H9 (cell line): ENCODE measurements around the gene NELFCD. TPM values are rescaled to one million over a fixed set of nuclear protein-coding genes. Genes with fewer than 3 reads are reported as not detected.

Experiments
- DNase-seq: peaks from one replicate; pipeline ENCODE4 v3.0.0-alpha.2; 2017
- H2AFZ ChIP-seq: one replicate; pipeline ENCODE4 v1.6.1; 2013; ENCODE audit warnings: mild to moderate bottlenecking, low read length, control low read depth, moderate library complexity
- H2AK5ac ChIP-seq: 2 replicates; pipeline ENCODE4 v1.6.1; 2013; ENCODE audit warnings: low read length, control low read depth, mixed read lengths; ENCODE audit not compliant: insufficient read length
- H2BK120ac ChIP-seq: one replicate; pipeline ENCODE4 v1.6.1; 2013; ENCODE audit warnings: low read depth, mild to moderate bottlenecking, low read length, control low read depth, inconsistent platforms; ENCODE audit not compliant: poor library complexity, severe bottlenecking
- H2BK12ac ChIP-seq: 2 replicates; pipeline ENCODE4 v1.6.1; 2013; ENCODE audit warnings: low read length, control low read depth, mixed read lengths, low read depth; ENCODE audit not compliant: insufficient read length
- H2BK15ac ChIP-seq: 2 replicates; pipeline ENCODE4 v1.6.1; 2013; ENCODE audit warnings: low read depth, low read length, control low read depth
- H2BK20ac ChIP-seq: one replicate; pipeline ENCODE4 v1.6.1; 2013; ENCODE audit warnings: low read depth, mild to moderate bottlenecking, low read length, control low read depth, inconsistent platforms; ENCODE audit not compliant: poor library complexity, severe bottlenecking
- H2BK5ac ChIP-seq: 2 replicates; pipeline ENCODE4 v1.6.1; 2013; ENCODE audit warnings: low read length, control low read depth, mixed read lengths; ENCODE audit not compliant: insufficient read length
- H3K14ac ChIP-seq: 2 replicates; pipeline ENCODE4 v1.6.1; 2013; ENCODE audit warnings: low read length, control low read depth; ENCODE audit not compliant: insufficient read depth
- H3K18ac ChIP-seq: 2 replicates; pipeline ENCODE4 v1.6.1; 2013; ENCODE audit warnings: low read depth, mild to moderate bottlenecking, mixed read lengths, low read length, control low read depth; ENCODE audit not compliant: insufficient read length
- H3K23ac ChIP-seq: 2 replicates; pipeline ENCODE4 v1.6.1; 2013; ENCODE audit warnings: low read length, control low read depth, mixed read lengths, low read depth; ENCODE audit not compliant: insufficient read length
- H3K23me2 ChIP-seq: 2 replicates; pipeline ENCODE4 v1.6.1; 2013; ENCODE audit warnings: low read depth, mild to moderate bottlenecking, mixed read lengths, low read length, control low read depth; ENCODE audit not compliant: insufficient read length, poor library complexity, severe bottlenecking
- H3K27ac ChIP-seq: 2 replicates; pipeline ENCODE4 v1.5.1; 2013; ENCODE audit warnings: low read length, control low read depth, mixed read lengths, low read depth; ENCODE audit not compliant: insufficient read length
- H3K27me3 ChIP-seq: 2 replicates; pipeline ENCODE4 v1.6.1; 2013; ENCODE audit warnings: low read length, control low read depth, inconsistent platforms; ENCODE audit not compliant: insufficient read depth
- H3K4ac ChIP-seq: 2 replicates; pipeline ENCODE4 v1.6.1; 2013; ENCODE audit warnings: low read depth, mild to moderate bottlenecking, control low read depth, inconsistent platforms, low read length, moderate library complexity
- H3K4me1 ChIP-seq: 2 replicates; pipeline ENCODE4 v1.6.1; 2013; ENCODE audit warnings: low read length, control low read depth, inconsistent platforms; ENCODE audit not compliant: insufficient read depth
- H3K4me2 ChIP-seq: 2 replicates; pipeline ENCODE4 v1.6.1; 2013; ENCODE audit warnings: low read length, control low read depth, mixed read lengths; ENCODE audit not compliant: insufficient read length, insufficient read depth
- H3K56ac ChIP-seq: 2 replicates; pipeline ENCODE4 v1.6.1; 2013; ENCODE audit warnings: low read depth, mild to moderate bottlenecking, mixed read lengths, low read length, control low read depth; ENCODE audit not compliant: insufficient read length
- H3K79me1 ChIP-seq: 2 replicates; pipeline ENCODE4 v1.6.1; 2013; ENCODE audit warnings: low read depth, mild to moderate bottlenecking, moderate library complexity, low read length, control low read depth, inconsistent platforms; ENCODE audit not compliant: insufficient read depth, poor library complexity, severe bottlenecking
- H3K79me2 ChIP-seq: 2 replicates; pipeline ENCODE4 v1.6.1; 2013; ENCODE audit warnings: low read length, control low read depth, inconsistent platforms; ENCODE audit not compliant: insufficient read depth
- H3K9ac ChIP-seq: 2 replicates; pipeline ENCODE4 v1.6.1; 2013; ENCODE audit warnings: low read length, control low read depth, mixed read lengths; ENCODE audit not compliant: insufficient read length; ENCODE audit errors: extremely low read depth
- H3K9me3 ChIP-seq: one replicate; pipeline ENCODE4 v1.6.1; 2013; ENCODE audit warnings: low read depth, low read length, inconsistent platforms; ENCODE audit not compliant: control insufficient read depth
- H3T11ph ChIP-seq: one replicate; pipeline ENCODE4 v1.6.1; 2013; ENCODE audit warnings: mild to moderate bottlenecking, low read length, control low read depth, inconsistent platforms
- H4K20me1 ChIP-seq: one replicate; pipeline ENCODE4 v1.6.1; 2013; ENCODE audit not compliant: control insufficient read depth, insufficient read length, insufficient read depth
- H4K5ac ChIP-seq: 2 replicates; pipeline ENCODE4 v1.6.1; 2013; ENCODE audit warnings: low read depth, mild to moderate bottlenecking, mixed read lengths, low read length, control low read depth; ENCODE audit not compliant: insufficient read length
- H4K8ac ChIP-seq: replicated peaks from 2 replicates; pipeline ENCODE4 v1.6.1; 2013; ENCODE audit warnings: low read length, control low read depth, mixed read lengths, low read depth; ENCODE audit not compliant: insufficient read length
- H4K91ac ChIP-seq: 2 replicates; pipeline ENCODE4 v1.6.1; 2013; ENCODE audit warnings: low read depth, mild to moderate bottlenecking, moderate library complexity, mixed read lengths, low read length, control low read depth; ENCODE audit not compliant: insufficient read length
- H3K27ac Mint-ChIP-seq, 3 experiments: 2 replicates in 2 of 3; 3 replicates in 1 of 3; pipeline ENCODE4 v1.8.0; 2020 to 2021; ENCODE audit warnings: mixed read lengths in 3 of 3, mild to moderate bottlenecking in 1 of 3, moderate library complexity in 1 of 3
- H3K27me3 Mint-ChIP-seq: 2 replicates; pipeline ENCODE4 v1.8.0; 2021; ENCODE audit warnings: low read depth, mild to moderate bottlenecking, moderate library complexity, mixed read lengths
- H3K36me3 Mint-ChIP-seq, 3 experiments: 2 replicates in 2 of 3; 3 replicates in 1 of 3; pipeline ENCODE4 v1.8.0; 2020 to 2021; ENCODE audit warnings: low read depth in 3 of 3, mixed read lengths in 3 of 3; ENCODE audit not compliant: insufficient read depth in 1 of 3
- H3K4me1 Mint-ChIP-seq, 2 experiments: 2 replicates each; pipeline ENCODE4 v1.8.0; 2020; ENCODE audit warnings: mixed read lengths in 2 of 2
- H3K4me3 Mint-ChIP-seq, 2 experiments: 2 replicates in 1 of 2; 3 replicates in 1 of 2; pipeline ENCODE4 v1.8.0; 2020 to 2021; ENCODE audit warnings: mild to moderate bottlenecking in 2 of 2, mixed read lengths in 2 of 2, moderate library complexity in 1 of 2
- H3K9me3 Mint-ChIP-seq, 2 experiments: 2 replicates in 1 of 2; 3 replicates in 1 of 2; pipeline ENCODE4 v1.8.0; 2020; ENCODE audit warnings: mild to moderate bottlenecking in 2 of 2, mixed read lengths in 2 of 2, moderate library complexity in 1 of 2
- WGBS: extraction: QIAGEN DNeasy Blood & Tissue Kit; methylation state at CpG from one replicate; pipeline ENCODE4 v1.1.7; 2013; ENCODE audit warnings: missing lambda C conversion rate, low lambda C conversion rate, mixed read lengths; ENCODE audit not compliant: insufficient read length; ENCODE audit errors: extremely low coverage; 5-methylcytosine and 5-hydroxymethylcytosine counted together
- total RNA-seq: library from RNA; stranded (reverse); gene quantifications from 2 replicates; pipeline ENCODE4 v1.2.1, GENCODE V29; 2021
- TF ChIP-seq, protein P1 (sequence below): fragments of 200-600 bp; sonication (generic); conservative IDR thresholded peaks from 3 replicates; pipeline ENCODE4 v1.8.0; 2021; ENCODE audit warnings: antibody characterized with exemption, mild to moderate bottlenecking

The NELFCD gene
- total RNA-seq, 1 experiment from 2014 or later, result 57.8 TPM

DNA sequence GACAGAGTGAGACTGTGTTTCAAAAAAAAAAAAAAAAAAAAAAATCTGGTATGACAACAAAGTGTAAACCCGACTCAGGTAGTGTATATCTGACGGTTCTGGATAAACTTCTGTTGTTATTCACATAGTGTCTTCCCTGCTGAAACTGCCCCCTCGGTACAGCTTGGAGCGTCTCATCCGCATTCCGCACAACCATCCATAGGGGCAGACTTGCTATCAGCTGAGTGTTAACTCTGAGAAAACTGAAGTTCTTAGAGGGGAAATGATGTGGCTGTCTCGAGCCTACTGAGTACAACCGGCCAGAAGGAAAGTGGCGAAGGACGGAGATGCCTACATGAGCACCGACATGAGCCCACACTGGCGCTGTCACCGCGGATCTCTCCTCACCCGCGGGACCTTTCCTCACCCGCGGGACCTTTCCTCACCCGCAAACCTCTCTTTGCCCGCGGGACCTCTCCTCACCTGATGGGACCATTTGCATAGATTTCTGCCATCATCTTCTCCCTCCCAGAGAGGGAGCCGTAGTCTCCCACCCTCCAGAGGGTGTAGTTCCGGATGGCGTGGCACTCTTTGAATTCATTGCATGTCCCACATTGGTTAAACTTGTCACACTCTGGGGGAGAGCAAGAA, 16.2 kb downstream of the NELFCD start:
- H3K27ac ChIP-seq, result no peak overlapping the region
- H2BK12ac ChIP-seq, result no peak overlapping the region
- H4K20me1 ChIP-seq, result no peaks in the 10 kb centered on the region
- no peak overlapping the region for H3K14ac ChIP-seq
- H3K4me1 ChIP-seq, result no peaks in the 10 kb centered on the region
- H3K27me3 ChIP-seq, result no peaks in the 10 kb centered on the region
- H2BK15ac ChIP-seq, result no peak overlapping the region
- no peak overlapping the region for H3T11ph ChIP-seq
- no peak overlapping the region for H4K91ac ChIP-seq
- TF ChIP-seq, protein P1, sequence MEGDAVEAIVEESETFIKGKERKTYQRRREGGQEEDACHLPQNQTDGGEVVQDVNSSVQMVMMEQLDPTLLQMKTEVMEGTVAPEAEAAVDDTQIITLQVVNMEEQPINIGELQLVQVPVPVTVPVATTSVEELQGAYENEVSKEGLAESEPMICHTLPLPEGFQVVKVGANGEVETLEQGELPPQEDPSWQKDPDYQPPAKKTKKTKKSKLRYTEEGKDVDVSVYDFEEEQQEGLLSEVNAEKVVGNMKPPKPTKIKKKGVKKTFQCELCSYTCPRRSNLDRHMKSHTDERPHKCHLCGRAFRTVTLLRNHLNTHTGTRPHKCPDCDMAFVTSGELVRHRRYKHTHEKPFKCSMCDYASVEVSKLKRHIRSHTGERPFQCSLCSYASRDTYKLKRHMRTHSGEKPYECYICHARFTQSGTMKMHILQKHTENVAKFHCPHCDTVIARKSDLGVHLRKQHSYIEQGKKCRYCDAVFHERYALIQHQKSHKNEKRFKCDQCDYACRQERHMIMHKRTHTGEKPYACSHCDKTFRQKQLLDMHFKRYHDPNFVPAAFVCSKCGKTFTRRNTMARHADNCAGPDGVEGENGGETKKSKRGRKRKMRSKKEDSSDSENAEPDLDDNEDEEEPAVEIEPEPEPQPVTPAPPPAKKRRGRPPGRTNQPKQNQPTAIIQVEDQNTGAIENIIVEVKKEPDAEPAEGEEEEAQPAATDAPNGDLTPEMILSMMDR, result no peak
- Mint-ChIP-seq H3K36me3 (peaks cover 16 to 69% (median 66%) of the 10 kb centered on the region in 3 experiments; a peak in 5 of 7 replicates), H3K4me3 (no peak overlapping the region), H3K27ac (peak overlapping the region; percentile 19 to 57 (median 49); a peak in 4 of 7 replicates), H3K27me3 (no peaks in the 10 kb centered on the region; the same call in 1 of the 2 replicates), H3K9me3 (no peaks in the 10 kb centered on the region), H3K4me1 (no peaks in the 10 kb centered on the region)
- H3K23me2 ChIP-seq, result no peaks in the 10 kb centered on the region
- no peak overlapping the region for H3K9ac ChIP-seq
- H3K79me1 ChIP-seq, result no peaks in the 10 kb centered on the region
- H2AFZ ChIP-seq, result no peak overlapping the region
- H3K4ac ChIP-seq, result no peak overlapping the region
- H4K8ac ChIP-seq, result no peak overlapping the region
- no peak overlapping the region for H3K56ac ChIP-seq
- DNase-seq, result no peak
- H3K23ac ChIP-seq, result no peak overlapping the region
- H2BK120ac ChIP-seq, result no peak overlapping the region
- H2BK20ac ChIP-seq, result no peak overlapping the region
- no peak overlapping the region for H3K4me2 ChIP-seq
- no peak overlapping the region for H4K5ac ChIP-seq
- no CpG with 5 or more reads among the region's 24 CpGs for WGBS
- no peaks in the 10 kb centered on the region for H3K79me2 ChIP-seq
- H3K18ac ChIP-seq, result no peak overlapping the region
- H2BK5ac ChIP-seq, result no peak overlapping the region
- H3K9me3 ChIP-seq, result no peaks in the 10 kb centered on the region
- no peak overlapping the region for H2AK5ac ChIP-seq
